OCI-LY7 (cell line): ENCODE data around the gene NDUFAF5.

Experiments used
- EZH2phosphoT487 ChIP-seq: fragments of 200-600 bp; sonication (generic); IDR thresholded peaks from 2 replicates; pipeline ENCODE4 v1.6.1; 2018; ENCODE audit warnings: low read depth, borderline replicate concordance, mild to moderate bottlenecking, mixed run types, antibody characterized with exemption, low read length, moderate library complexity, mixed read lengths
- TF ChIP-seq, protein P1 (sequence below): fragments of 200-600 bp; sonication (generic); conservative IDR thresholded peaks from 2 replicates; pipeline ENCODE4 v1.5.1; 2014; ENCODE audit warnings: mild to moderate bottlenecking, antibody characterized with exemption, low read length, moderate library complexity, mixed read lengths

DNA sequence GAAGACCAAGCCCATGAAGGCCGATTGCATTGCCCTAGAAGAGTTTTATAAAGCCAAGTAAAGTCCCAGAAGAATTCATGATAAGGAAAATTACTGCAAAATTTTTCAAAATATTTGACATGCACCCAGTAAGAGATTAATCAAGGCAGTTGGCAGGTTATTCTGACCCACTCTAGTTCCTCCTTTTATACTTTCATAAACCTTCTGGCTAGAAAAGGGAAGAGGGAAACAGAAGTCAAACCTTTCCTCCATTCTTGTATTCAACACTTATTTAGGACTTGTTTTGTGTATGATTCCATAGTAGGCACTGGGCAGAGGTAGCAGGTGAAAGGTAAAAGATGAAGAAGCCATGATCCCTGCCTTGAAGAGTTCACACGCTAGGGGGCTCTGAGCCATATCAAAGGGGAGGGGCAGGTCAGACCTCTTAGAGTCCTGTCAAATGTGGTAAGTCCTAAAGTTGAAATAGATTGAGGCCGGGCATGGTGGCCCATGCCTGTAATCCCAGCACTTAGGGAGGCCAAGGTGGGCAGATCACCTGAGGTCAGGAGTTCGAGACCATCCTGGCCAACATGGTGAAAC, 85.4 kb downstream of the NDUFAF5 start:
- TF ChIP-seq, protein P1, sequence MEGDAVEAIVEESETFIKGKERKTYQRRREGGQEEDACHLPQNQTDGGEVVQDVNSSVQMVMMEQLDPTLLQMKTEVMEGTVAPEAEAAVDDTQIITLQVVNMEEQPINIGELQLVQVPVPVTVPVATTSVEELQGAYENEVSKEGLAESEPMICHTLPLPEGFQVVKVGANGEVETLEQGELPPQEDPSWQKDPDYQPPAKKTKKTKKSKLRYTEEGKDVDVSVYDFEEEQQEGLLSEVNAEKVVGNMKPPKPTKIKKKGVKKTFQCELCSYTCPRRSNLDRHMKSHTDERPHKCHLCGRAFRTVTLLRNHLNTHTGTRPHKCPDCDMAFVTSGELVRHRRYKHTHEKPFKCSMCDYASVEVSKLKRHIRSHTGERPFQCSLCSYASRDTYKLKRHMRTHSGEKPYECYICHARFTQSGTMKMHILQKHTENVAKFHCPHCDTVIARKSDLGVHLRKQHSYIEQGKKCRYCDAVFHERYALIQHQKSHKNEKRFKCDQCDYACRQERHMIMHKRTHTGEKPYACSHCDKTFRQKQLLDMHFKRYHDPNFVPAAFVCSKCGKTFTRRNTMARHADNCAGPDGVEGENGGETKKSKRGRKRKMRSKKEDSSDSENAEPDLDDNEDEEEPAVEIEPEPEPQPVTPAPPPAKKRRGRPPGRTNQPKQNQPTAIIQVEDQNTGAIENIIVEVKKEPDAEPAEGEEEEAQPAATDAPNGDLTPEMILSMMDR, result peak; percentile 34; the same call in 1 of the 2 replicates
- TF ChIP-seq EZH2phosphoT487, result no peak
